ENCODE measurements around the gene INPP5A. TPM values are rescaled to one million over a fixed set of nuclear protein-coding genes. Genes with fewer than 3 reads are reported as not detected.

Gene INPP5A
- total and polyA plus RNA-seq, 2 experiments from 2014 or later: 41.2 to 53.6 TPM

GRCh38 chr10:132578287-132578951 lies 40.8 kb downstream of the INPP5A start:
- Histone ChIP-seq H2AFZ (no peak overlapping the region), H3K9me3 (ENCODE audit: low read depth) (no peaks in the 10 kb centered on the region), H3K36me3 (replicated peaks; ENCODE audit: insufficient read depth, low read depth) (no peaks in the 10 kb centered on the region), H4K20me1 (ENCODE audit: insufficient read depth, poor library complexity, severe bottlenecking) (peaks cover 48% of the 10 kb centered on the region), H3K4me1 (ENCODE audit: insufficient read depth) (peaks cover 26% of the 10 kb centered on the region), H3K27ac (no peak overlapping the region), H3K79me2 (peaks cover 89% of the 10 kb centered on the region), H3K27me3 (no peaks in the 10 kb centered on the region), H3K4me2 (no peak overlapping the region), H3K4me3 (no peak overlapping the region), H3K9me2 (replicated peaks; ENCODE audit: insufficient read depth) (no peaks in the 10 kb centered on the region)
- 88% methylated on average over 18 of the region's 19 CpGs for WGBS (ENCODE audit: low lambda C conversion rate, missing lambda C conversion rate)
- DNase-seq (ENCODE audit: low spot score): no peak
- TF ChIP-seq, protein P1, sequence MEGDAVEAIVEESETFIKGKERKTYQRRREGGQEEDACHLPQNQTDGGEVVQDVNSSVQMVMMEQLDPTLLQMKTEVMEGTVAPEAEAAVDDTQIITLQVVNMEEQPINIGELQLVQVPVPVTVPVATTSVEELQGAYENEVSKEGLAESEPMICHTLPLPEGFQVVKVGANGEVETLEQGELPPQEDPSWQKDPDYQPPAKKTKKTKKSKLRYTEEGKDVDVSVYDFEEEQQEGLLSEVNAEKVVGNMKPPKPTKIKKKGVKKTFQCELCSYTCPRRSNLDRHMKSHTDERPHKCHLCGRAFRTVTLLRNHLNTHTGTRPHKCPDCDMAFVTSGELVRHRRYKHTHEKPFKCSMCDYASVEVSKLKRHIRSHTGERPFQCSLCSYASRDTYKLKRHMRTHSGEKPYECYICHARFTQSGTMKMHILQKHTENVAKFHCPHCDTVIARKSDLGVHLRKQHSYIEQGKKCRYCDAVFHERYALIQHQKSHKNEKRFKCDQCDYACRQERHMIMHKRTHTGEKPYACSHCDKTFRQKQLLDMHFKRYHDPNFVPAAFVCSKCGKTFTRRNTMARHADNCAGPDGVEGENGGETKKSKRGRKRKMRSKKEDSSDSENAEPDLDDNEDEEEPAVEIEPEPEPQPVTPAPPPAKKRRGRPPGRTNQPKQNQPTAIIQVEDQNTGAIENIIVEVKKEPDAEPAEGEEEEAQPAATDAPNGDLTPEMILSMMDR (IDR thresholded peaks at IDR 0.05; ENCODE audit: poor library complexity): no peak
- TF ChIP-seq EZH2phosphoT487 (IDR thresholded peaks at IDR 0.05; ENCODE audit: low read depth, severe bottlenecking, unreplicated experiment) (no peak), EZH2 (IDR thresholded peaks at IDR 0.05; ENCODE audit: borderline replicate concordance) (no peak)

DNA sequence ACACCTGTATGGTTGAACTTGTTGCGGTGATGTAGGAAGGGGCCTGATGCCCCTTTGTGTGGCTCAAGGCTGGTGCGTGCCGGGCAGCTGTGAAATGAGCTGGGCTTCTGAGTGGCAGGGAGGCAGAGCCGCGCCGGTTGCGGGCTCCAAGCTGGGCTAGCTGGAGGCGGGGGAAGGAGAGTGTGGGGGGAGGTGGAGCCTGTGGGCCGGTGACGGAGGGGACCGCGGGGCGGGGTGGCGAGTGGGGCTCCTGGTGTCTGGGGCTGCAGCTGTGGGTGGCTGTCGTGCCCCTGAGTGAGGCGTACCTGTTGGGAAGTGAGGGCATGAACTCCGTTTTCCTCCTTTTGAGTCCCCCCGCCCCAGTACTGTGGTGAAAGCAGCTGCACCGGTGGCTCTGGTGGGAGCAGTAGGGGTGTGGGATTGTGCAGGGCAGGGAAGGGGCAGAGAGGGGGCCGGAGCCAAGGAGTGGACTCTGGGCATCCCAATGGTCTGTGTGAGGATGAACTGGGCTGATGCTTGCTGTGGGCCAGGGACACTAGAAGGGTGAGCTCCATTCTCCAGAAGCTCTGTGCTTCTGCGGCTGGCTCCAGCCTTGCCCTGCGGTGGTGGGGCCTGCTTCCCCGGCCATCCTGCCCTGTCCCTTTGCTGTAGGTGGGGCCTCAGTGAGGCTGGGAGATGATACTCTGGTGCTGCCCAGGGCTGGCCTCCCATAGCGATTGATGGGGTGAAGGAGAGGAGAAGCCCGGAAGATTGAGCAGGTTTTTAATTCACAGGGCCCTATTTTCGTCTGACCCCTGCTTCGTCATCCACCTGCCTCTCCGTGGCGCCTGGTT lies 41.7 kb downstream of the INPP5A start:
- Histone ChIP-seq H3K27ac (no peak overlapping the region), H3K4me1 (ENCODE audit: insufficient read depth) (peaks cover 26% of the 10 kb centered on the region), H3K9me2 (replicated peaks; ENCODE audit: insufficient read depth) (no peaks in the 10 kb centered on the region), H4K20me1 (ENCODE audit: insufficient read depth, poor library complexity, severe bottlenecking) (peaks cover 48% of the 10 kb centered on the region), H3K4me2 (no peak overlapping the region), H2AFZ (no peak overlapping the region), H3K27me3 (no peaks in the 10 kb centered on the region), H3K9me3 (ENCODE audit: low read depth) (no peaks in the 10 kb centered on the region), H3K36me3 (replicated peaks; ENCODE audit: insufficient read depth, low read depth) (no peaks in the 10 kb centered on the region), H3K79me2 (peaks cover 90% of the 10 kb centered on the region), H3K4me3 (no peak overlapping the region)
- 93% methylated on average over 17 of the region's 29 CpGs for WGBS (ENCODE audit: low lambda C conversion rate, missing lambda C conversion rate)
- TF ChIP-seq, protein P1 (IDR thresholded peaks at IDR 0.05; ENCODE audit: poor library complexity): no peak
- no peak for TF ChIP-seq EZH2phosphoT487 (IDR thresholded peaks at IDR 0.05; ENCODE audit: low read depth, severe bottlenecking, unreplicated experiment)
- TF ChIP-seq EZH2 (IDR thresholded peaks at IDR 0.05; ENCODE audit: borderline replicate concordance): no peak
- DNase-seq (ENCODE audit: low spot score): no peak

GRCh38 chr10:132580143-132580542 lies 42.6 kb downstream of the INPP5A start:
- 100% methylated on average over 5 of the region's 5 CpGs for WGBS (ENCODE audit: low lambda C conversion rate, missing lambda C conversion rate)
- H3K27me3 ChIP-seq: no peaks in the 10 kb centered on the region
- peaks cover 20% of the 10 kb centered on the region for H3K4me1 ChIP-seq (ENCODE audit: insufficient read depth)
- H4K20me1 ChIP-seq (ENCODE audit: insufficient read depth, poor library complexity, severe bottlenecking): peaks cover 42% of the 10 kb centered on the region
- H2AFZ ChIP-seq: no peak overlapping the region
- H3K36me3 ChIP-seq (replicated peaks; ENCODE audit: insufficient read depth, low read depth): no peaks in the 10 kb centered on the region
- TF ChIP-seq EZH2 (IDR thresholded peaks at IDR 0.05; ENCODE audit: borderline replicate concordance) (no peak), EZH2phosphoT487 (IDR thresholded peaks at IDR 0.05; ENCODE audit: low read depth, severe bottlenecking, unreplicated experiment) (no peak)
- TF ChIP-seq, protein P1 (IDR thresholded peaks at IDR 0.05; ENCODE audit: poor library complexity): no peak
- no peaks in the 10 kb centered on the region for H3K9me3 ChIP-seq (ENCODE audit: low read depth)
- H3K4me2 ChIP-seq: no peak overlapping the region
- H3K27ac ChIP-seq: no peak overlapping the region
- DNase-seq (ENCODE audit: low spot score): no peak
- H3K79me2 ChIP-seq: peaks cover 89% of the 10 kb centered on the region
- H3K9me2 ChIP-seq (replicated peaks; ENCODE audit: insufficient read depth): no peaks in the 10 kb centered on the region
- no peak overlapping the region for H3K4me3 ChIP-seq
